ENCODE measurements around the gene ZBTB8A. TPM values are rescaled to one million over a fixed set of nuclear protein-coding genes. Genes with fewer than 3 reads are reported as not detected.

ZBTB8A gene
- total and polyA plus RNA-seq, 2 of the 13 experiments (the other 11 are each of a cell fraction or from before 2014, with no cell fraction given) = 1.3 to 3.7 TPM

DNA sequence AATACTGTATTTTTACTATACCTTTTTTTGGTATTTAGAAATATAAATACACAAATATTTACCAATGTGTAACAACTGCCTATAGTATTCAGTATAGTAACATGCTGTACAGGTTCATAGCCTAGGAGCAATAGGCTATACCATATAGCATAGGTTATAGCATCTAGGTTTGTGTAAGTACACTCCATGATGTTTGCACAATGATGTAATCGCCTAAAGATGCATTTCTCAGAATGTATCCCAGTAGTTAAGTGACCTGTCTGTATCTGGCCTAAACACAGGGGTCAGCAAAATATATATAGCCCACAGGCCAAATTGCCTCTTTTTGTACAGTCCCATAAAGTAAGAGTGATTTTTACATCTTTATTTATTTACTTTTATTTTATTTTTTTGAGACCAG lies 86.9 kb downstream of the ZBTB8A start (continued):
- TF ChIP-seq ATF7 (IDR thresholded peaks at IDR 0.05) (0 out of 2 replicates have a peak, but pooled peaks have one; percentile 8), ATF7 (CRISPR knock-in tag; IDR thresholded peaks at IDR 0.05) (no peak), ELF4 (CRISPR knock-in tag; IDR thresholded peaks at IDR 0.05; ENCODE audit: borderline replicate concordance) (no peak), RFXANK (CRISPR knock-in tag; IDR thresholded peaks at IDR 0.05) (no peak), ARID4A (CRISPR knock-in tag; IDR thresholded peaks at IDR 0.05; ENCODE audit: borderline replicate concordance) (no peak), MZF1 (CRISPR knock-in tag; IDR thresholded peaks at IDR 0.05; ENCODE audit: borderline replicate concordance) (no peak)
- TF ChIP-seq, protein P1, sequence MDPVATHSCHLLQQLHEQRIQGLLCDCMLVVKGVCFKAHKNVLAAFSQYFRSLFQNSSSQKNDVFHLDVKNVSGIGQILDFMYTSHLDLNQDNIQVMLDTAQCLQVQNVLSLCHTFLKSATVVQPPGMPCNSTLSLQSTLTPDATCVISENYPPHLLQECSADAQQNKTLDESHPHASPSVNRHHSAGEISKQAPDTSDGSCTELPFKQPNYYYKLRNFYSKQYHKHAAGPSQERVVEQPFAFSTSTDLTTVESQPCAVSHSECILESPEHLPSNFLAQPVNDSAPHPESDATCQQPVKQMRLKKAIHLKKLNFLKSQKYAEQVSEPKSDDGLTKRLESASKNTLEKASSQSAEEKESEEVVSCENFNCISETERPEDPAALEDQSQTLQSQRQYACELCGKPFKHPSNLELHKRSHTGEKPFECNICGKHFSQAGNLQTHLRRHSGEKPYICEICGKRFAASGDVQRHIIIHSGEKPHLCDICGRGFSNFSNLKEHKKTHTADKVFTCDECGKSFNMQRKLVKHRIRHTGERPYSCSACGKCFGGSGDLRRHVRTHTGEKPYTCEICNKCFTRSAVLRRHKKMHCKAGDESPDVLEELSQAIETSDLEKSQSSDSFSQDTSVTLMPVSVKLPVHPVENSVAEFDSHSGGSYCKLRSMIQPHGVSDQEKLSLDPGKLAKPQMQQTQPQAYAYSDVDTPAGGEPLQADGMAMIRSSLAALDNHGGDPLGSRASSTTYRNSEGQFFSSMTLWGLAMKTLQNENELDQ (CRISPR knock-in tag; IDR thresholded peaks at IDR 0.05; ENCODE audit: borderline replicate concordance) = no peak

Measured in HepG2 (cell line).